ENCODE data around the gene MS4A8.

MS4A8 gene

GRCh38 chr11:60699936-60700335 is 524 bp downstream of the MS4A8 start:
- TF ChIP-seq HOXC10 (CRISPR knock-in tag; IDR thresholded peaks at IDR 0.05) (no peak), ZNF645 (tag by site-specific recombination; IDR thresholded peaks at IDR 0.05) (no peak), TCF7L2 (IDR thresholded peaks at IDR 0.05; ENCODE audit: borderline replicate concordance, low read depth, low read length) (no peak), ZNF146 (tag by site-specific recombination; IDR thresholded peaks at IDR 0.05) (no peak), RBAK (tag by site-specific recombination; IDR thresholded peaks at IDR 0.05) (no peak), ZNF426 (tag by site-specific recombination; IDR thresholded peaks at IDR 0.05) (no peak), ZNF561 (tag by site-specific recombination; IDR thresholded peaks at IDR 0.05; ENCODE audit: borderline replicate concordance) (no peak), ZNF10 (tag by site-specific recombination; IDR thresholded peaks at IDR 0.05) (no peak), ZNF792 (tag by site-specific recombination; IDR thresholded peaks at IDR 0.05) (no peak), ZNF768 (tag by site-specific recombination; IDR thresholded peaks at IDR 0.05) (no peak), KLF17 (tag by site-specific recombination; IDR thresholded peaks at IDR 0.05) (no peak), KLF7 (tag by site-specific recombination; IDR thresholded peaks at IDR 0.05; ENCODE audit: borderline replicate concordance) (no peak), ZNF639 (tag by site-specific recombination; IDR thresholded peaks at IDR 0.05) (no peak)
- H3K4me3 ChIP-seq (ENCODE audit: low read depth, low read length), result no peak overlapping the region
- no peak overlapping the region for H3K27ac ChIP-seq (ENCODE audit: extremely low read depth, low read depth, low read length)
- ChIA-PET CTCF (interaction anchor here (0.6 to 1.0 kb wide), 5 partner anchors 57 to 331 kb away, joined by 3 read pairs; partner anchors contain the start of gene MS4A15), POLR2A (no interaction called here)
- peaks cover 5% of the 10 kb centered on the region; the same call in 1 of the 2 replicates for H3K4me1 ChIP-seq (ENCODE audit: control insufficient read depth, insufficient read depth, low read length)
- H3K9me3 ChIP-seq (ENCODE audit: control insufficient read depth, insufficient read depth, low read depth, low read length), result no peaks in the 10 kb centered on the region
- H3K36me3 ChIP-seq (ENCODE audit: control insufficient read depth in 2 of 2, insufficient read depth in 1 of 2, low read length in 2 of 2), result no peaks in the 10 kb centered on the region

GRCh38 chr11:60700689-60701468 is 1.5 kb downstream of the MS4A8 start:
- Histone ChIP-seq H3K4me3 (ENCODE audit: low read depth, low read length) (no peak overlapping the region), H3K36me3 (ENCODE audit: control insufficient read depth in 2 of 2, insufficient read depth in 1 of 2, low read length in 2 of 2) (no peaks in the 10 kb centered on the region), H3K27ac (ENCODE audit: extremely low read depth, low read depth, low read length) (no peak overlapping the region), H3K4me1 (ENCODE audit: control insufficient read depth, insufficient read depth, low read length) (peaks cover 5% of the 10 kb centered on the region; the same call in 1 of the 2 replicates), H3K9me3 (ENCODE audit: control insufficient read depth, insufficient read depth, low read depth, low read length) (no peaks in the 10 kb centered on the region)
- TF ChIP-seq ZNF654 (tag by site-specific recombination; IDR thresholded peaks at IDR 0.05; ENCODE audit: low read depth) (peak; percentile 40), ZNF76 (tag by site-specific recombination; IDR thresholded peaks at IDR 0.05; ENCODE audit: borderline replicate concordance, low read depth) (no peak), ZXDB (tag by site-specific recombination; IDR thresholded peaks at IDR 0.05) (no peak), ZNF692 (tag by site-specific recombination; IDR thresholded peaks at IDR 0.05) (no peak)
- POLR2A ChIA-PET, result no interaction called here
- CTCF ChIA-PET, result interaction anchor here (0.6 to 1.6 kb wide), 13 partner anchors 9 to 435 kb away, joined by 3 to 8 read pairs (median 4); partner anchors contain the start of gene MS4A15

All from HEK293 (cell line).